Sigmoid colon (tissue), 4 donors: ENCODE results near the gene MAP3K8.

Experiments used
- CTCF ChIP-seq, 4 experiments: fragments of 450-650 bp in 3 of 4; fragments of 200-600 bp in 1 of 4; IDR thresholded peaks; one replicate each; pipeline ENCODE4 v1.5.1; 2016 to 2019; ENCODE audit warnings: antibody characterized with exemption in 4 of 4, mild to moderate bottlenecking in 3 of 4, moderate library complexity in 2 of 4
- EP300 ChIP-seq, 4 donors: sonication (generic); formaldehyde crosslinking; IDR thresholded peaks; one replicate each; pipeline ENCODE4 v1.6.1; 2017; ENCODE audit warnings: antibody characterized with exemption in 4 of 4
- POLR2A ChIP-seq, 2 donors: fragments of 450-650 bp; IDR thresholded peaks; one replicate each; pipeline ENCODE4 v1.6.1; 2016; ENCODE audit warnings: antibody characterized with exemption in 2 of 2, mild to moderate bottlenecking in 2 of 2, moderate library complexity in 2 of 2

GRCh38 chr10:30398788-30399187 lies 35.2 kb upstream of the MAP3K8 start:
- TF ChIP-seq CTCF (IDR thresholded peaks at IDR 0.05) (no peak), POLR2A (IDR thresholded peaks at IDR 0.05) (no peak), EP300 (IDR thresholded peaks at IDR 0.05) (no peak)
